Dermis blood vessel endothelial cell (primary cell): Measurements from ENCODE around the gene NOL4L. TPM values are rescaled to one million over a fixed set of nuclear protein-coding genes. Genes with fewer than 3 reads are reported as not detected.
A peak's percentile ranks its signal among the peaks of the same experiment; 100 is the strongest.

ENCODE experiments used
- DNase-seq: peaks from one replicate; pipeline ENCODE4 v3.0.0; 2010
- total RNA-seq: library from RNA; depleted of rRNA; stranded (reverse); fragments of >200 nt; gene quantifications from 2 replicates; pipeline ENCODE4 v1.2.3, GENCODE V29; 2014

Gene NOL4L
- total RNA-seq, 1 donor from 2014 or later: 15.8 TPM

DNA sequence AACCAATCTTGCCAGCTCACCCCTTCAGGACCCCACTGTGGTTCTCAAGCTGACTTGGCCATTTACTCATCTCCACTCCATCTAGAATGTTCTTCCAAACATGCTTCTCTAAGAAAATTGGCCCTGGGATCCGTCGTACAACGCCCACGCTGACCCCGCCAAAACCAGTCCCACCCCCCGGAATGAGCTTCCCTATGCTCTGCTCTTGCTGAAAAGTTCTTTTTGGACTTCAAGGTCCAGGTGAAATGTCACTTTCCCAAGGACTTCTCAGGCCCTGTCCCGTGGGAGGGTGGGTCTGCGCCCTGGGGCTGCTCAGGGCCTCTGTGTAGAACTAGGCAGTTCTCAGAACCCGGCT is 9.9 kb downstream of the NOL4L start:
- DNase-seq: no peak

DNA sequence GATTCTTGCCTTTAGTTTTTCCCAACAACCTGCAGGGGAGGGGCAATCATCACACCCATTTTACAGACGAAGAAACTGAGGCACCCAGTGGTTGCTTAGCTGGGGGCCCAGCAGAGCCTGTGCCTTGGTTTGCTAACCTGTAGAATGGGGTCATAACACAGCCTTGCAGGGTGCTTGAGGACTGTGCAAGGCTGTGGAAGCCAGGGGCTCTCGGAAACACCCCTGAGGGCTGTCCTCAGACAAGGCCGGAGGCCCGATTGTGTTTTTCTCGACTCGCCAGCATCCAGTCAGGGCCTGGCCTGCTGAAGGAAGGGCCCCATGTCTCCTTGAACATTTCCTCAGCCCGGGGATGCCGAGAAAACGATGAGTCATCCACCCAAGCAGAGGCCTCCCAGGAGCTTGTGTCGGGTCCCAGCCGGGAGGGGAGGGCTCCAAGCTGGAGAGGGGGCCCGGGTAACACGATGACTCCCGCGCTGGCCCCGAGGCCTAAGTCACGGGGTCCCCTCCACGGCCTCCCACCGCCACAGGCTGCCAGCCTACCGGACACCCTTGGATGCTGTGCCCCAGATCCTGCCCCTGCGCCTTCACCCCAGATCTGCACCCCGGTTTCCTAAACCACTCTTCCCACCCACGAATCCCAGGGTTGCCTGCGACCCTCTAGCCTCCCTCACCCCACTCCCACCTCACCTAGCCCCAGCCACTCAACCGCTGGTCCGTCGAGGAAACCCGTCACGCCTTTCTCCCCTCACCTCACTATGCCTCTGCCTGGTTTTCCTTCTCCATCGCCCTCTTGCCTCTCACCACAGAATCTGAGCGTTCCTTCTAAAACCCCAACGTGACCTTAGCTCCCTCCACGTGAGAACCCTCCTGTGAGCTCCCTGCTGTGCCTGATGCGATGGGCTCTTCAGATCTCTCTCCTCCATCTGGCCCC is 10.6 kb downstream of the NOL4L start:
- peak; percentile 71 for DNase-seq

DNA sequence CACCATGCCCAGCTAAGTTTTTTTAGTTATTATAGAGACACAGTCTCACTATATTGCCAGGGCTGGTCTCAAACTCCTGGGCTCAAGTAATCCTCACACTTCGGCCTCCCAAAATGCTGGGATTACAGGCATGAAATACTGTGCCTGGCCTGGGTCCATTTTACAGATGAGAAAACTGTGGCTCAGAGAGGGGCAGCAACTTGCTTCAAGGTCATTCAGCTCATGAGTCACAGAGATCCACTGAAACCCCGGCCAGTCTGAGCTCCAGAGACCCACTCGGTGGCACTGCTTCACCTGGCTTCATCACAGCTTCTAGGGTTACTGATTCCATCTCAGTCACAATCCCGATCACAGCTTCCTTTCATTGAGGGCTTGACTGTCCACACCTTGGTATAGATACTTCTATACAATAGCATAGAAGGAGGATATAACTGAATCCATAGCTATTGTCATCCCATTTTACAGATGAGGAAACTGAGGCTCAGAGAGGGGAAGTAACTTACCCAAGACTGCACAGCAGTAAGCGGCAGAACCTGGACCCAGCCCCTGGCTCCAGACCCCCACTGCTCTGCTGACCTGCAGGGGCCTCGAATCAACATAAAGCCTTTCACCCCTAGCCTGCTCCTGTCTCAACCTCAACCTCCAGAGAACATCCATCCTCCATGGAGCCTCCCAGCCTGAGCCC is 11.8 kb downstream of the NOL4L start:
- no peak for DNase-seq

DNA sequence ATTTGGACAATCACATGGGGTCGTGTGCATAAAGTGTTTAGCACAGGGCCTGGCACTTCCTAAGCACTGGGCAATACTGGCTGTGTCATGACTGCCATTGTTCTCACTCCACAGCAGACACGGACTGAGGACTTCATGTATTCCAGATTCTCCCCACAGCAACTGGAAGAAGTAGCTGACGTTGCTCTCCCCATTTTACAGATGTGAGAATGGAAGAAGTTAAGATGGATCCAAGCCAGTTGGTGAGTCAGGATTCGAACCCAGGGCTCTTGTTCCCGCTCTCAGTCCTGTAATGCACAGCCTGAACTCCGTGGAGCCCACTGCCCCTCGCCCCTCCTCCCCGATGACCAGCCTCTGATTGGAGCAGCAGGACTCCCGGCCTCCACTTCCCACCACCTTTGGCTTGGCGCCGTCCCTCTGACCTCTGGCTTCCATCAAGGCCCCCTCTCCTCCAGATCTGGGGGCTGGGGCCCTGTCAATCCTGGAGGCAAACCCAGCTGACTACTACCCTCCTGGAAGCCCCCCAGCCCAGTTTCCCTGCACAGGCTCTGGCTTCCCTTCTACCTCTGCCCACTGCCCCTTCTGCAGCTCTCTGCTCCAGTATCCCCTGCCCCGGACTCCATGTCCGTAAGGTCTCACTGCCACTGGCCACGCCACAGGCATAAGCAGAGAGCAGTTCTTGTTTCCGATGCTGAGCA is 12.7 kb downstream of the NOL4L start:
- DNase-seq: no peak

DNA sequence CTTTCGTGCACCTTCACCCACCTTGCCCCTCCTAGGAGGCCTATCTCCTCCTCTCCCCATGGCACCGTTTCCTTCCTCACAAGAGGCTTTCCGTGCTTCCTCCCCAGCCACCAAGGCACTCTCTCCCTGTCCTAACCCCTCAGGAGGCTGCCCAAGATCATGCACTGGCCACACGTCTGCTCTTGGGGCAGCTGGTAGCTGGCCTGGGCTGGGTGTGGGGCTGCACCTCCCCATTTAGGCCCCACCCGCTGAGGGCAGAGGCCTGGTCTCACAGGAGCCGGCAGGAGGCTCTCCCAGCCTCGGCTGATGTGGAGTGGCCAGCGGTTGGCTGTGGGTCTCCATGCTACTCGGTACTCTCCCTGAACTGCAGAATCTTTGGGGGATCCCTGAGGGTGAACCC is 13.6 kb downstream of the NOL4L start:
- DNase-seq: no peak

DNA sequence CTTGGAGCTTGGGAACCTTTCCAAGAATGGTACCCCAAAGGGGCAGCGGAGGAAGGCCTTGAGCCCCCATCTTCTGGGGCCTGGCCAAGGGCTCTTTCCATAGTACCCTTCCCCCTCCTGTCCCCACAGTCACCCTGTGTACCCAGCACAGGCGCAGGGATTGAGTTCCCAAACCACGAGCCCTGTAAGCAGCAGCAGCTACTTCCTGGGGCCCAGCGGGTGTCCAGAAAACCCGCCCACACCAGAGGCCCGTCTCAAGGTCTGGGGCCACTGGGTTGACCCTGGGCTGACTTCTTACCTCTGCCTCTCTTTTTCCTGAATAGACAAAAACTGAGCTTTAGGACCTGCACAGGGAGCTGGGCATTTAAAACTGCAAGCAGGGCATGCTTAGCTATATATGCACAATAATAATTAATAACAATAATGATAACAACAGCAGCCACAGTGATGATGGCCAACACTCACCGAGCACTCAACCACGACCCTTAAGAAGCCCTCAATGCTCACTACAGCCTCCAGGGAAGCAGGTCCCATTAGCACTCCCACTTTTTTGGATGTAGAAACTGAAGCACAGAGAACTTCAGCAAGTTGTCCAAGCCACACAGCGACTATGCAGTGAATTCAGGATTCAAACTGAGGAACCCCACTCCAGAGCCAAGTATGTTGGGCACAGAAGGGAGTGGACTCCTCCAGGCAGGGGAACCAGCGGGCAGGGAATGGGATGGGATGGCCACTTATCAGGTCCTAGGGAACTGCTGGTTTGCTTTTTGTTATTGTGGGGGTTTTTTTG is 14.5 kb downstream of the NOL4L start:
- no peak for DNase-seq

DNA sequence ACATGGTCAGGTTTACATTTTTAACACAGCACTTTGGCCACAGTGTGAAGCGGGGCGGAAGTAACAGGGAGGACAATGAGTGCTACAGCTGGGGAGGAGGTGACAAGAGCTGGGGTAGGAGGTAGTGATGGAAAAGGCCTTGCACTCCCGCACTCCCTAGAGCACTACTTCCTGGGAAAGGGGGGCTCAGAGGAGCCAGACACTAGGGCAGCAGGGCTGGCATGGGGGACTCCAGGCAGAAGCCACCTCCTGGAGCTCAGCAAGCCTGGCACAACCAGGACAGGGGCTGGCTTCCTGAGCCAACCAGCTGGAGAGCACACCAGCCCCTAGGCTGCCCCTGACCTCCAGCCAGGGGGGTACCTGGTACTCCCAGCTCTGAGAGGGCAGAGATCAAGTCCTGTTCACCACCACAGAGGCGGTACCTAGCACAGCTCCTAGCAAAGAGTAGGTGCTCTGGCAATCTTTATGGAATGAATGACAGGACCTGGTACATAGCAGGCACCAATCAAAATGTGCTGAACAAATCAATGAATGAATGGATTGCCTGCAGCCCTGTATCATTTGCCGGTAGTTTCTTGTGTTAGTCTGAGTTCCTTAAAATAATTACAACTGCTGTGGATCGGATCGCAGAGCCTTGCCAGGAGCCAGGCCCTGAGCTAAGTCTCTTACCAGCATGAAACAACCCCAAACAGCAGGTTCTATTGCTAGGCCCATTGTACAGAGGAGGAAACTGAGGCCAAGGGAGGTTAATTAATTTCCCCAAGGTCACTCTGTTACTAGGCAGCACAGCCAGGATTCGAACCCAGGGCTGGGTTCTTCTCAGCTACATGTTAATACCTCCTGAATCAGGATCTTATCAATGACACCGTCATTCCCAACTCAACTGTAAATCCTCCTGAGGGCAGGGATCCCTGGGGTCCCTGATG is 15.5 kb downstream of the NOL4L start:
- no peak for DNase-seq

DNA sequence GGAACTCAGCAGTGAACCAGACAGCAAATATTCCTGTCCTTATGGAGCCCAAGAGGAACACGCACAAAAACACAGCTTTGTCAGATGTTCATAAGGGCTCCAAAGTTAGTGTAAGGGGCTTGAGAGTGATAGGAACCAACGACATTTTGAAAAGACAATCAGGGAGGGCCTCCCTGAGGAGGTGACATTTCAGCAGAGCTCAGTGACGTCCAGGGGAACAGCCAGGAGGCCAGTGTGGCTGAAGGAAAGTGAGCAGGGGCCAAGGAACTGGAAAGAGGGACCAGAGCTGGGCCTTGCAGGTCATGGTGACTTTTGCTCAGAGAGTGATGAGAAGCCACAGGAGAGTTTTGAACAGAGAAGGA is 16.1 kb downstream of the NOL4L start:
- DNase-seq: no peak

DNA sequence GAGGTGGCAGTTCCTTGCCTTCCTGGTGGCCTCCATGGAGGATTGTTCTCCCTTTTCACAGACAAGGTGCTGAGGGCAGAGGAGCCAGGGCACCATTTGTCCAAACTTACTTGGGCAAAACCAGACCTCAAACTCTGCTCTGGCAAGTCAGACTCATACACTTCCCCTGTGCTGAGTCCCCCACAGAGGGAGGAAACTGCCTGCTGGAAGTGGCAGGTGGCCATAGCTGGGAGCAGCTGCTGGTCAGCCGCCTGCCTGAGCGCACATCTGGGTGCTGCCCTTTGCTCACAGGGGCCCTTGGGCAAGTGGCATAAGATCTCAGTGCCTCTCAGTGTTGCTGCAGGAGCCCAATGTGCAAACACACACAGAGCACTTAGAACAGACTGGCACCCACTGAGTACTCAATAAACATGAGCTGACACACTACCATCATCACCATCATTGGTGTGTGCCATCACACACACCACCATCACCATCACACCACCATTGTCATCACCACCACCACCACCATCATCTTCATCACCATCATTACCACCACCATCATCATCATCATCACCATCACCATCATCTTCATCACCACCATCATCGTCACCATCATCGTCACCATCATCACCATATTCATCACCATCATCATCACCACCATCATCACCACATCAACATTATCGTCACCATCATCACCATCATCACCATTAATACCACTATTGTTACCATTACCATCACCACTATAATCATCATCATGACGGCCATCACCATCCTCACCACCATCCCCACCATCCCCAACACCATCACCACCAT is 17.6 kb downstream of the NOL4L start:
- DNase-seq: no peak

DNA sequence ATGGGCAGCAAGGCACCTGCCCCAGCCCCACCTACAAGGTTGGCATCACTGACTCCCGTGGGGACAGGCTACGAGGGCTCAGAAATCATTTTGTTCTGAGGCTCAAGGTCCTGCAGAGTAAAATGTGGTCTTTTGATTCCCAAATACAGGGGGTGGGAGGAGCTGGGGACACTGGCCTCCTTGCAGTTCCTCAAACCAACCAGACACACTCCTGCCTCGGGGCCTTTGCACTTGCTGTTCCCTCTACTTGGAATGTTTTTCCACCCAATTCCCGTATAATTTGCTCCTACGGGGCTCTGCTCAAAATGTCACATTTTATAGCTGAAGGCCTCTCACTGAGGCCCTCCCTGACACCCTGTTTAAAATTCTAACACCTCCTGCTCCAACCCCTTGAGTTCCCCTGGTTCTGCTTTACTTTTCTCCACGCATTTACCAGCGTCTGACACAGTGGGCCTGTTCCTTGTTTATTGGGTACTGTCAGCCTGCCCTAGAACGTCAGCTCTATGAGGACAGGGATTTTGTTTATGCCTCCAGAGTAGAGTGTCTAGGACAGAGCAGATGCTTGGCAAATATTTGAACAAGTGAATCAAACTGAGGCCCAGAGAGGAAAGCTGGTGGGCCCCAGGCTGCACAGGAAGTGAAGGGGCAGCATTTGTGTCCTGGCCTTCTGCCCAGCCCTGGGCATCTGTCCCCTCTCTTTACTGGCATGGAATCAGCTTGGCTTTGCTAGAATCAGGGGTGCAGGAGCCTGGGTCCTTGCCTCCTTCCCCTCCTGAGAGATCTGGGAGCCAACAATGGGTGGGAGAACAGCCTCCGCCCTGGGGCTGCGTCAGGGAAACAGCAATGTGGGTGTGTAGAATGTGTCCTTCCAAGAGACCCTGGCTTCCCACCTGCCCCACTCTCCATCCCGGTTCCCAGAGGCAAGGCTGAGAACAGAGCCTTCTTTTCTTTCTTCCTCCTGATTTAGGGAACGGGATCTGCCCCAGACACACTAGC is 18.5 kb downstream of the NOL4L start:
- no peak for DNase-seq

DNA sequence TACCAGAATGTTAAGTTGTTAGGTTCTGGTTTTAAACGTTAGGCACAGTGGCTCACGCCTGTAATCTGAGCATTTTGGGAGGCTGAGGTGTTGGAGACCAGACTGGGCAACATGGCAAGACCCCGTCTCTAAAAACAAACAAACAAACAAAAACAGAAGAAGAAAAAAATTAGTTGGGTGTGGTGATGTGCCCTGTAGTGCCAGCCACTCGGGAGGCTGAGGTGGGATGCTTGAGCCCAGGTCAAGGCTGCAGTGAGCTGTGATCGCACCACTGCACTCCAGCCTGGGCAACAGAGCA is 19.4 kb downstream of the NOL4L start:
- DNase-seq: no peak

DNA sequence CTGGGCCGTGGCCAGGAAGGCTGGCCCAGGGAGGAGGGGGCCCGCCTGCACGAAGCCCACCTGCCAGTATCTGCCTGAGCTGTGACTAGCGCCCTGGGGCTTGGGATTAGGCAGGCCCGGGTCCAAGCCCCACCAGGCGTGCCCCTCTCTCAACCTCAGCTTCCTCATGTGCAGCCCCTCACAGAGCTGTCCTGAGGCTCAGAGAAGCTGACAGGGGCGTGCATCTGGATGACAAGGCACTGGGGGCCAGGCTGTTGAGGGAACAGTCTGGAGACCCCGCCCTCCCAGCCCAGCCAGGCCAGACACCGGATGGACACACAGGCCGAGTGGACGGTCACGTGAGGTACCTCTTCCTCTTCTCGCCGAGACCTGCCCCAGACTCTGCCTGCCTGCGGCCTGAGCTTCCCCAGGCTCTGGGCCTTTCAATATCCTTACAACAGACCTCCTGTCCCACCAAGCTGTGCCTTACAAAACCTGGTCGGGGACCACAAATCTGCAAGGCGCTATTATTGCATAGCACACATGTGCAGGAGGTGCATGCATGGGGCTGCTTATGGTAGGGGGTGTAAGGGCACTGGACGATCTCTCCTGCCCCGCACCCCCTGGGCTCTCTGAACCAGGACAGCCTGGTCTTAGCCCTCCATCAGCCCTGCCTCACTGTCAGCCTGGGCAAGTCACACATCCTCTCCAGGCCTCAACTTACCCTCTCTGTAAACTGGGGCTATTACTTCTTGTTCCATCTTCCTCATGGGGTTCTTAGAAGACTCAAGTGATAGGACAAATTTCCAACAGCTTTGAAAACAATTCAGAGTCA is 20.0 kb downstream of the NOL4L start:
- DNase-seq: peak; percentile 40

DNA sequence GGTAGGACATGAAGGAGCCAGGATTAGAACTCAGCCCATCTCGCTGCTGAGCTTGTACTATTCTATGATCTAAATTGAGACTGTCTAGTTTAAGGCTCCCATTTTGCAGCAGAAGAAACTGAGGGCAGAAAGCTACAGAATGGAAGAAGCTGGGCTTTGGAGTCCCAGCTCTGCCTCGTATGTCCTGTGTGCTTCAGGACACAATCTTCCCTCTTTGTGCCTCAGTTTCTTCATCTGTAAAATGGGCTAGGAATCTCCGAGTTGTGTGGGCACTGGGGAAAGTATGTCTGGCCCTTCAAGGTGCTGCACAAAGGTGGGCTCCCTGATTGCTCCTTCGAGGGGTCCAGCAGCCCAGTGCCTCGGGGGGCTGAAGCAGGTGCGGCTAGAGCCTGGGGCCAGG is 20.7 kb downstream of the NOL4L start:
- DNase-seq: no peak

DNA sequence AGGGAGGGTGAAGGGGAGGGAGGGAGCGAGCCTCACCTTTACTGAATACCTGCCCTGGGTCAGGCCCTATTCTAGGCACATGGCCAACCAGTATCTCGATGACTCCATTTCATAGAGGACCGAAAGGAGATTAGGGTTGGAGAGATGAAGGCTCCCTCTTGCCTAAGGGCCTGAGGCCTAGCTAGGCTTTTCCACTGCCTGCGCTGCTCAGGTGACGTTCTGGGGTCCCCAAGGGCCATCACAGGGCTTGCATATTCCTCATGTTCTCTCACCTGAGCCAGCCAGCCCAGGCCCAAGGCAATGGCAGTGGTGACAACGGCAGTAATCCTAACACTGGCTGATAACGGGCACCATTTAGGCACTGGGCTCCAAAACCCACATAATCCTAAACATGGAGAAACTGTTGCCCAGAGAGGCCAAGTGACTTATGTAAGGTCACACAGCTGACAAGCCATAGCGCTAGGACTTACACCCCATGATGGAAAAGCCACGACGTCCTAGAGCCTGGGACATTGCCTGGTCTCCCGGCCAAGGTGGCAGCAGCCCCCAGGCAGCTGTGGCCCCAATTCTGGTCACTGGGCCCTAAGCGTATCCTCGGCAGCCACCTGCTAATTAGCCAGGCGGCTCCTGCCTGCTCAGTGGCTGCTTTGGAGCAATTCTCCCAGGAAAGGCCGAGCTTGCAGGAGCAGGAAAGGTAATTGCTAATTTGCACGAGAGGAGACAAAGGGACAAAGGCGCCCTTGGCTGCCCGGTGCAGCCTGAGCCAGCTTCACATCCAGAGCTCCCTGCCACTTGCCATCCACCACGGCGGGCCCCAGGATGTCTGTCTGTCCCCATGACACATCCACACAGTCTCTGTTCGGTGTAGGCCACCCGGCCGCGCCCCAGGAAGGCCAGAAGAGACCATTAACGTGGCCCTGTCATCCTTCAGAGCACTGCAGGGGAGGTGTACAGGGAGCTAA is 21.5 kb downstream of the NOL4L start:
- DNase-seq: no peak

DNA sequence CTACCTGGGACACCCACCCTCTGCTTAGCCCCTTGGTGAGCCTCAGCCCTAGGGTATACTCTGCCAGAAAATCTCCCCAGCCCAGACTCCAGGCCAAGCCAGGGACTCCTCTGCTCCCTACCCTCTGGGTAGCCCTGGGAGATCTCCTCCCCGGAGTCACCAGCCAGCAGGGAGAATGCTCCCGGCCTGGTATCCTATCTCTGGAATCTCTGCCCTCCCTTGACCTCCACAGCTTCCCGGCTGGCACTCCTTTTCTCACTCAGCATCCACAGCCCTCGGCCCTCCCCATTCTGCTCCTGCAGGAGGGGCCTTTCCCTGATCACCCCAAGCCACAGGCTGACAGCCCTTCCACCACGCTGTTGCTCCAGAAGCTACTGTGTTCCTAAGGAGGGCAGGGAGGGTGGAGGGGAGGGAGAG is 22.6 kb downstream of the NOL4L start:
- DNase-seq: no peak

DNA sequence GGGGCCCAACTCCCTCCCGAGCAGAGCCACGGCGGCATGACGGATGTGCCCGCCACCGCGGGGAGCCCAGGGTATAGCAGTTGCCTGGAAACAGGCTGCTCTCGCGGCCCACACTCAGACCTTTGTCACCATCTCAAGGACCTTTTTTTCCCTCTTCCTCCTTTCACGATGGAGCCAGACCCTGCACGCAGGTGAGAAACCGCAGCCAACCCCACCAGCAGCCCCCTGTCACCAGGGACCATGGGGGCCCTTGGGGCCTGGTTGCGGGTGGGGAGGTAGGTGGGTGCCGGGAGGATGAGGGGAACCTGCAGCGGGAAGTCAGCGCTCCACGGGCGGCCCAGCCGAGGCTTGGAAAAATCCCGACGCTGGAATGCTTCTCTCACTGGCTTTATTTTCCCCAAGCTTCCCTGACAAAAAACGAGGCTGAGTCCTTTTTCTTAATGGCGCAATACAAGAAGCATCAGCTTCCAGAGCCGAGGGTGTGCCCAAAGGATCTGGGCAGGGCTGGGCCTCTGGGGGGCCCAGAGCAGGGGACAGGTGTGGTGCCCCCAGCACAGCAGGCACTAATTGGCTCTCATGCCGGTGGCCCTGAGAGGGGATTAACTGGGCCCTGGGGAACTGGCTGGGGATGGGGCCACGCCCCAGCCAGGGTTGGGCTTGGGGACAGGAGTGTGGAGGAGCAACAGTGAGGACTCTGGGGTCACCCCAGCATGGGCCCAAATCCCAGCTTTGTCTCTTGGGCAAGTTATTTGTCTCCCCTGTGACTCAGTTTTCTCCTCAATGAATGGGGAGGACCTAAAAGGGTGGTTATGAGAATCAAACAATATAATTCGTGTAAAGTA is 23.9 kb downstream of the NOL4L start:
- DNase-seq: no peak
